GM21737 (cell line): ENCODE results near the gene OSBPL2.

Experiments used
- ATAC-seq: cut with Tn5 transposase; IDR thresholded peaks from one replicate; pipeline ENCODE4 v1.9.1; 2021; ENCODE audit warnings: mild to moderate bottlenecking, moderate library complexity; ENCODE audit not compliant: unreplicated experiment

OSBPL2 gene

GRCh38 chr20:62320581-62321354 is 82.4 kb downstream of the OSBPL2 start:
- no peak for ATAC-seq

GRCh38 chr20:62321521-62321948 is 83.2 kb downstream of the OSBPL2 start:
- no peak for ATAC-seq

- ATAC-seq, result no peak
Observed at GRCh38 chr20:62321975-62322374, 83.7 kb downstream of the OSBPL2 start.

GRCh38 chr20:62322492-62323041 is 84.2 kb downstream of the OSBPL2 start:
- no peak for ATAC-seq

- no peak for ATAC-seq
Observed at GRCh38 chr20:62323146-62323979, 85.0 kb downstream of the OSBPL2 start.

GRCh38 chr20:62323980-62324906 is 85.9 kb downstream of the OSBPL2 start:
- ATAC-seq, result no peak

GRCh38 chr20:62325172-62325905 is 87.0 kb downstream of the OSBPL2 start:
- no peak for ATAC-seq

- no peak for ATAC-seq
Observed at GRCh38 chr20:62326559-62326958, 88.2 kb downstream of the OSBPL2 start.

- no peak for ATAC-seq
Observed at GRCh38 chr20:62326959-62327725, 88.8 kb downstream of the OSBPL2 start.

GRCh38 chr20:62327726-62328495 is 89.6 kb downstream of the OSBPL2 start:
- ATAC-seq, result no peak

GRCh38 chr20:62328684-62329388 is 90.5 kb downstream of the OSBPL2 start:
- ATAC-seq, result no peak

GRCh38 chr20:62329389-62330377 is 91.4 kb downstream of the OSBPL2 start:
- no peak for ATAC-seq

GRCh38 chr20:62330576-62331317 is 92.4 kb downstream of the OSBPL2 start:
- ATAC-seq, result no peak

GRCh38 chr20:62331347-62331746 is 93.0 kb downstream of the OSBPL2 start:
- ATAC-seq, result no peak

GRCh38 chr20:62332421-62332820 is 94.1 kb downstream of the OSBPL2 start:
- ATAC-seq, result no peak
